EL (cell line): ENCODE results near the gene ADAMTS13.
A peak's percentile ranks its signal among the peaks of the same experiment; 100 is the strongest.
"Not testable (repeated sequence)": the region's sequence is repeated elsewhere in the genome, so short reads cannot be mapped to it uniquely, and the experiment has no call there.

Experiments used
- DNase-seq: peaks from one replicate; pipeline ENCODE4 v3.0.0-alpha.2; 2016

The ADAMTS13 gene

GRCh38 chr9:133427658-133428348, 5.6 kb downstream of the ADAMTS13 start:
- DNase-seq, result no peak

GRCh38 chr9:133428617-133429101, 6.5 kb downstream of the ADAMTS13 start:
- DNase-seq, result no peak

GRCh38 chr9:133429214-133429613, 7.0 kb downstream of the ADAMTS13 start:
- DNase-seq, result no peak

GRCh38 chr9:133429641-133430161, 7.5 kb downstream of the ADAMTS13 start:
- DNase-seq, result peak; percentile 27

- DNase-seq, result no peak
Measured at GRCh38 chr9:133430244-133430643, 8.1 kb downstream of the ADAMTS13 start.

GRCh38 chr9:133433351-133433843, 11.2 kb downstream of the ADAMTS13 start:
- DNase-seq, result no peak

- DNase-seq, result no peak
Measured at GRCh38 chr9:133436681-133437080, 14.5 kb downstream of the ADAMTS13 start.

- no peak for DNase-seq
Measured at GRCh38 chr9:133437753-133438531, 15.8 kb downstream of the ADAMTS13 start.

GRCh38 chr9:133439337-133439736, 17.2 kb downstream of the ADAMTS13 start:
- DNase-seq, result no peak

- no peak for DNase-seq
Measured at GRCh38 chr9:133440874-133441273, 18.7 kb downstream of the ADAMTS13 start.

GRCh38 chr9:133441571-133441970, 19.4 kb downstream of the ADAMTS13 start:
- no peak for DNase-seq

- DNase-seq, result no peak
Measured at GRCh38 chr9:133443248-133443647, 21.1 kb downstream of the ADAMTS13 start.

GRCh38 chr9:133443982-133444381, 21.8 kb downstream of the ADAMTS13 start:
- peak; percentile 31 for DNase-seq

- no peak for DNase-seq
Measured at GRCh38 chr9:133445293-133445969, 23.3 kb downstream of the ADAMTS13 start.

GRCh38 chr9:133448487-133448972, 26.4 kb downstream of the ADAMTS13 start:
- DNase-seq, result no peak

GRCh38 chr9:133449760-133450159, 27.6 kb downstream of the ADAMTS13 start:
- no peak for DNase-seq

- not testable (repeated sequence) for DNase-seq
Measured at GRCh38 chr9:133451865-133452264, 29.7 kb downstream of the ADAMTS13 start.

- DNase-seq, result no peak
Measured at GRCh38 chr9:133452562-133452961, 30.4 kb downstream of the ADAMTS13 start.

GRCh38 chr9:133453651-133454050, 31.5 kb downstream of the ADAMTS13 start:
- DNase-seq, result no peak

- DNase-seq, result no peak
Measured at GRCh38 chr9:133454325-133454724, 32.2 kb downstream of the ADAMTS13 start.

- DNase-seq, result no peak
Measured at GRCh38 chr9:133454943-133455673, 32.9 kb downstream of the ADAMTS13 start.

GRCh38 chr9:133455936-133456335, 33.8 kb downstream of the ADAMTS13 start:
- DNase-seq, result no peak
